ENCODE results near the gene IL18R1.

IL18R1 gene

GRCh38 chr2:102387763-102388546 is 32.4 kb downstream of the IL18R1 start:
- no peak for DNase-seq (ENCODE audit: low spot score)

GRCh38 chr2:102391565-102391964 is 36.0 kb downstream of the IL18R1 start:
- DNase-seq (ENCODE audit: low spot score), result no peak

GRCh38 chr2:102392096-102392495 is 36.5 kb downstream of the IL18R1 start:
- DNase-seq (ENCODE audit: low spot score), result no peak

- no peak for DNase-seq (ENCODE audit: low spot score)
These were observed 37.3 kb downstream of the IL18R1 start for GRCh38 chr2:102392942-102393341.

- DNase-seq (ENCODE audit: low spot score), result no peak
These were observed 40.4 kb downstream of the IL18R1 start for GRCh38 chr2:102396012-102396411.

- DNase-seq (ENCODE audit: low spot score), result no peak
These were observed 41.6 kb downstream of the IL18R1 start for GRCh38 chr2:102397209-102397608.

- no peak for DNase-seq (ENCODE audit: low spot score)
These were observed 44.0 kb downstream of the IL18R1 start for GRCh38 chr2:102399499-102400141.

- DNase-seq (ENCODE audit: low spot score), result no peak
These were observed 45.9 kb downstream of the IL18R1 start for GRCh38 chr2:102401456-102401855.

GRCh38 chr2:102401865-102402264 is 46.3 kb downstream of the IL18R1 start:
- no peak for DNase-seq (ENCODE audit: low spot score)

- no peak for DNase-seq (ENCODE audit: low spot score)
These were observed 55.4 kb downstream of the IL18R1 start for GRCh38 chr2:102410952-102411351.

- DNase-seq (ENCODE audit: low spot score), result no peak
These were observed 56.6 kb downstream of the IL18R1 start for GRCh38 chr2:102412199-102412598.

- DNase-seq (ENCODE audit: low spot score), result no peak
These were observed 62.4 kb downstream of the IL18R1 start for GRCh38 chr2:102417946-102418345.

- DNase-seq (ENCODE audit: low spot score), result no peak
These were observed 62.9 kb downstream of the IL18R1 start for GRCh38 chr2:102418421-102418961.

GRCh38 chr2:102420290-102420689 is 64.7 kb downstream of the IL18R1 start:
- no peak for DNase-seq (ENCODE audit: low spot score)

GRCh38 chr2:102421890-102422759 is 66.5 kb downstream of the IL18R1 start:
- DNase-seq (ENCODE audit: low spot score), result no peak

- no peak for DNase-seq (ENCODE audit: low spot score)
These were observed 67.3 kb downstream of the IL18R1 start, which contains the start of gene IL18RAP for GRCh38 chr2:102422910-102423309. Gene IL18RAP, plus strand, starts transcription at chr2:102423160. Its CDS starts 118 bp downstream, at chr2:102423278.

GRCh38 chr2:102423368-102423767 is 67.8 kb downstream of the IL18R1 start:
- DNase-seq (ENCODE audit: low spot score), result no peak

- no peak for DNase-seq (ENCODE audit: low spot score)
These were observed 69.2 kb downstream of the IL18R1 start for GRCh38 chr2:102424754-102425153.

GRCh38 chr2:102425441-102426132 is 70.0 kb downstream of the IL18R1 start:
- no peak for DNase-seq (ENCODE audit: low spot score)

GRCh38 chr2:102427249-102427648 is 71.7 kb downstream of the IL18R1 start:
- no peak for DNase-seq (ENCODE audit: low spot score)

GRCh38 chr2:102428573-102428972 is 73.0 kb downstream of the IL18R1 start:
- no peak for DNase-seq (ENCODE audit: low spot score)

- no peak for DNase-seq (ENCODE audit: low spot score)
These were observed 76.8 kb downstream of the IL18R1 start for GRCh38 chr2:102432386-102432785.

Data from LoVo (cell line).